ENCODE data around the gene ENTPD8. TPM values are rescaled to one million over a fixed set of nuclear protein-coding genes. Genes with fewer than 3 reads are reported as not detected.

The ENTPD8 gene
- total RNA-seq, 2 experiments from 2014 or later, result not detected

GRCh38 chr9:137435980-137436760 lies 5.0 kb downstream of the ENTPD8 start:
- Histone ChIP-seq H3K9me3 (ENCODE audit: low read length) (no peaks in the 10 kb centered on the region), H3K79me2 (ENCODE audit: insufficient read depth, low read depth, low read length) (no peaks in the 10 kb centered on the region), H3K4me3 (ENCODE audit: low read depth, low read length, poor library complexity, severe bottlenecking) (no peak overlapping the region), H3K36me3 (ENCODE audit: insufficient read depth, low read length) (no peaks in the 10 kb centered on the region), H3K4me2 (ENCODE audit: low read length) (no peak overlapping the region), H4K20me1 (ENCODE audit: insufficient read depth, low read length) (no peaks in the 10 kb centered on the region; the same call in 1 of the 2 replicates), H3K9me2 (ENCODE audit: insufficient read depth, low read length) (no peaks in the 10 kb centered on the region), H2AFZ (ENCODE audit: low read length) (no peak overlapping the region), H3K27ac (ENCODE audit: low read depth, low read length, poor library complexity, severe bottlenecking) (no peak overlapping the region), H3K4me1 (ENCODE audit: insufficient read depth, low read length, poor library complexity, severe bottlenecking) (no peaks in the 10 kb centered on the region)
- intact Hi-C loops (cut with micrococcal nuclease; ENCODE audit: unreplicated experiment), result no loop called here
- no peak for TF ChIP-seq EZH2phosphoT487 (IDR thresholded peaks at IDR 0.05; ENCODE audit: borderline replicate concordance, low read depth, low read length)
- TF ChIP-seq, protein P1, sequence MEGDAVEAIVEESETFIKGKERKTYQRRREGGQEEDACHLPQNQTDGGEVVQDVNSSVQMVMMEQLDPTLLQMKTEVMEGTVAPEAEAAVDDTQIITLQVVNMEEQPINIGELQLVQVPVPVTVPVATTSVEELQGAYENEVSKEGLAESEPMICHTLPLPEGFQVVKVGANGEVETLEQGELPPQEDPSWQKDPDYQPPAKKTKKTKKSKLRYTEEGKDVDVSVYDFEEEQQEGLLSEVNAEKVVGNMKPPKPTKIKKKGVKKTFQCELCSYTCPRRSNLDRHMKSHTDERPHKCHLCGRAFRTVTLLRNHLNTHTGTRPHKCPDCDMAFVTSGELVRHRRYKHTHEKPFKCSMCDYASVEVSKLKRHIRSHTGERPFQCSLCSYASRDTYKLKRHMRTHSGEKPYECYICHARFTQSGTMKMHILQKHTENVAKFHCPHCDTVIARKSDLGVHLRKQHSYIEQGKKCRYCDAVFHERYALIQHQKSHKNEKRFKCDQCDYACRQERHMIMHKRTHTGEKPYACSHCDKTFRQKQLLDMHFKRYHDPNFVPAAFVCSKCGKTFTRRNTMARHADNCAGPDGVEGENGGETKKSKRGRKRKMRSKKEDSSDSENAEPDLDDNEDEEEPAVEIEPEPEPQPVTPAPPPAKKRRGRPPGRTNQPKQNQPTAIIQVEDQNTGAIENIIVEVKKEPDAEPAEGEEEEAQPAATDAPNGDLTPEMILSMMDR (conservative IDR thresholded peaks at IDR 0.05; ENCODE audit: low read length), result no peak
- BruUV-seq (replicated peaks), result no TSS peak
- POLR2A ChIA-PET, result no interaction called here
- CTCF ChIA-PET (ENCODE audit: unreplicated experiment), result no interaction called here
- no peak for DNase-seq (ENCODE audit: low spot score)

- Histone ChIP-seq H3K9me2 (ENCODE audit: insufficient read depth, low read length) (no peaks in the 10 kb centered on the region), H4K20me1 (ENCODE audit: insufficient read depth, low read length) (no peaks in the 10 kb centered on the region; the same call in 1 of the 2 replicates), H3K4me3 (ENCODE audit: low read depth, low read length, poor library complexity, severe bottlenecking) (no peak overlapping the region), H3K4me1 (ENCODE audit: insufficient read depth, low read length, poor library complexity, severe bottlenecking) (peaks cover 3% of the 10 kb centered on the region), H3K9me3 (ENCODE audit: low read length) (no peaks in the 10 kb centered on the region), H2AFZ (ENCODE audit: low read length) (no peak overlapping the region), H3K36me3 (ENCODE audit: insufficient read depth, low read length) (no peaks in the 10 kb centered on the region), H3K27ac (ENCODE audit: low read depth, low read length, poor library complexity, severe bottlenecking) (no peak overlapping the region), H3K79me2 (ENCODE audit: insufficient read depth, low read depth, low read length) (no peaks in the 10 kb centered on the region), H3K4me2 (ENCODE audit: low read length) (no peak overlapping the region)
- POLR2A ChIA-PET, result no interaction called here
- CTCF ChIA-PET (ENCODE audit: unreplicated experiment), result no interaction called here
- intact Hi-C loops (cut with micrococcal nuclease; ENCODE audit: unreplicated experiment), result no loop called here
- no peak for DNase-seq (ENCODE audit: low spot score)
- TF ChIP-seq, protein P1 (conservative IDR thresholded peaks at IDR 0.05; ENCODE audit: low read length), result no peak
- TF ChIP-seq EZH2phosphoT487 (IDR thresholded peaks at IDR 0.05; ENCODE audit: borderline replicate concordance, low read depth, low read length), result no peak
- BruUV-seq (replicated peaks), result no TSS peak
Observed at GRCh38 chr9:137435381-137435891, 5.7 kb downstream of the ENTPD8 start.
